Heart left ventricle (tissue), 16 donors: Measurements from ENCODE around the gene ITGAX. TPM values are rescaled to one million over a fixed set of nuclear protein-coding genes. Genes with fewer than 3 reads are reported as not detected.
A peak's percentile ranks its signal among the peaks of the same experiment; 100 is the strongest.
"Not testable (repeated sequence)": the region's sequence is repeated elsewhere in the genome, so short reads cannot be mapped to it uniquely, and the experiment has no call there.

Experiments
- ATAC-seq, 4 donors: fragments of 200-7000 bp; cut with Tn5 transposase; one replicate each; pipeline ENCODE4 v1.9.1; 2020 to 2022; ENCODE audit warnings: moderate library complexity in 4 of 4, mild to moderate bottlenecking in 3 of 4, moderate number of reproducible peaks in 1 of 4
- DNase-seq, 5 donors: peaks; one replicate each; pipeline ENCODE4 v3.0.0-alpha.2; 2020
- H3K27ac ChIP-seq, 12 donors: fragments of 200-600 bp; sonication (generic) in 4 of 12; one replicate each; pipeline versions ENCODE4 v1.5.0 to v1.8.0; 2016 to 2022; ENCODE audit warnings: mild to moderate bottlenecking in 2 of 12
- H3K27me3 ChIP-seq, 9 donors: fragments of 200-600 bp; sonication (generic) in 2 of 9; one replicate each; pipeline versions ENCODE4 v1.5.1 to v1.8.0; 2016 to 2022; ENCODE audit warnings: mild to moderate bottlenecking in 3 of 9
- H3K36me3 ChIP-seq, 9 donors: fragments of 200-600 bp; sonication (generic) in 2 of 9; one replicate each; pipeline versions ENCODE4 v1.5.0 to v1.8.0; 2018 to 2022; ENCODE audit warnings: mild to moderate bottlenecking in 2 of 9
- H3K4me1 ChIP-seq, 12 donors: fragments of 200-600 bp; sonication (generic) in 4 of 12; one replicate each; pipeline versions ENCODE4 v1.5.0 to v1.8.0; 2016 to 2022; ENCODE audit warnings: mild to moderate bottlenecking in 3 of 12
- H3K4me3 ChIP-seq, 12 donors: fragments of 200-600 bp; sonication (generic) in 4 of 12; one replicate each; pipeline versions ENCODE4 v1.5.0 to v1.8.0; 2017 to 2022; ENCODE audit warnings: mild to moderate bottlenecking in 9 of 12, moderate library complexity in 4 of 12
- H3K9me3 ChIP-seq, 12 donors: fragments of 200-600 bp; sonication (generic) in 4 of 12; one replicate each; pipeline versions ENCODE4 v1.5.0 to v1.8.0; 2016 to 2022; ENCODE audit warnings: mild to moderate bottlenecking in 1 of 12
- POLR2A ChIP-seq, 2 donors: fragments of 450-650 bp; IDR thresholded peaks; one replicate each; pipeline ENCODE4 v1.6.1; 2017; ENCODE audit warnings: antibody characterized with exemption in 2 of 2, mild to moderate bottlenecking in 2 of 2, moderate library complexity in 2 of 2
- WGBS, 4 donors: extraction: QIAGEN DNeasy Blood & Tissue Kit in 2 of 4; methylation state at CpG; one replicate each; pipeline versions ENCODE4 v1.1.5 to v1.1.7; 2013 to 2018; 5-methylcytosine and 5-hydroxymethylcytosine counted together
- intact Hi-C, 10 donors: fragments of 100-400 bp; cut with DNase I; formaldehyde crosslinking; loops; one replicate each; pipeline versions ENCODE4 v1.11.1 to v1.14.2; 2022
- long read RNA-seq, 3 donors: library from polyadenylated mRNA; unstranded; transcript quantifications; one replicate each; pipeline ENCODE4 v2.0.0, GENCODE V29; 2020 to 2021
- polyA plus RNA-seq, 2 donors: library from polyadenylated mRNA; stranded (reverse); fragments of 200-250 nt; gene quantifications; one replicate each; pipeline ENCODE4 v1.2.3, GENCODE V29; 2013
- total RNA-seq, 9 donors: library from RNA; depleted of rRNA in 2 of 9; stranded (reverse); fragments of >200 nt in 2 of 9; fragmentation: NEBNext Ultra II Directional in 3 of 9; extraction: Animal tissue kit (Norgen Biotek cat#: 25700) in 3 of 9; gene quantifications; one replicate each; pipeline versions ENCODE4 v1.1.0 to v1.2.4, GENCODE V29; 2016 to 2023
- TF ChIP-seq, protein P1 (sequence below), 12 donors: fragments of 200-600 bp; sonication (generic) in 4 of 12; IDR thresholded peaks; one replicate each; pipeline versions ENCODE4 v1.5.0 to v1.8.0; 2018 to 2022; ENCODE audit warnings: antibody characterized with exemption in 12 of 12, mild to moderate bottlenecking in 5 of 12
- donor health status: ischemic (EF 13 %, LVEDD 7.1; RV severe dilation, severe dysfunction).
- donor health status: healthy with polysubstance abuse.
- donor health status: DM: no; HTN: yes; CAD: no.
- donor health status: DM: no; HTN: no; CAD: no.
- donor health status: ischemic (EF 25% LVEDD 6.9; RV normal size, moderate dysfunction).
- donor health status: ischemic (EF 25% LVEDD 5.7; RV mildly dilated, moderate dysfunction).
- donor health status: healthy.
- donor health status: DM: yes; HTN: yes; CAD: no.
- donor health status: ischemic (EF 35%, LVEDD 5.7; RV mildly dilated, moderate dysfunction).
- donor health status: nonischemic (EF 11% LVEDD 7.7; RV severe dilation, severe dysfunction).
- donor health status: DM: yes; HTN: yes; CAD: no.
- donor health status: PGD.
- donor health status: ischemic (EF 29% LVEDD 5.4; RV normal size, mild dysfunction).
- donor health status: nonischemic (EF 23%, LVEDD 6.1; RV moderate dilation, normal function).

Gene ITGAX
- total RNA-seq = 10 to 100 TPM in 2 of 9 donors, 1 to 10 TPM in 6, under 1 TPM in 1; 0.73 to 52.7 (median 2.0) TPM
- polyA plus RNA-seq = 1 to 10 TPM; 2.0 to 2.2 TPM
- long read RNA-seq, donor 1, partial matches to known transcripts = 0 of 1 reads
- long read RNA-seq, donor 1, other reads (novel, unspliced or antisense) = 1 of 1 reads
- long read RNA-seq, donor 2, partial matches to known transcripts = 1 of 1 reads
- long read RNA-seq, donor 2, other reads (novel, unspliced or antisense) = 0 of 1 reads
- long read RNA-seq, donor 3, partial matches to known transcripts = 1 of 1 reads
- long read RNA-seq, donor 3, other reads (novel, unspliced or antisense) = 0 of 1 reads

DNA sequence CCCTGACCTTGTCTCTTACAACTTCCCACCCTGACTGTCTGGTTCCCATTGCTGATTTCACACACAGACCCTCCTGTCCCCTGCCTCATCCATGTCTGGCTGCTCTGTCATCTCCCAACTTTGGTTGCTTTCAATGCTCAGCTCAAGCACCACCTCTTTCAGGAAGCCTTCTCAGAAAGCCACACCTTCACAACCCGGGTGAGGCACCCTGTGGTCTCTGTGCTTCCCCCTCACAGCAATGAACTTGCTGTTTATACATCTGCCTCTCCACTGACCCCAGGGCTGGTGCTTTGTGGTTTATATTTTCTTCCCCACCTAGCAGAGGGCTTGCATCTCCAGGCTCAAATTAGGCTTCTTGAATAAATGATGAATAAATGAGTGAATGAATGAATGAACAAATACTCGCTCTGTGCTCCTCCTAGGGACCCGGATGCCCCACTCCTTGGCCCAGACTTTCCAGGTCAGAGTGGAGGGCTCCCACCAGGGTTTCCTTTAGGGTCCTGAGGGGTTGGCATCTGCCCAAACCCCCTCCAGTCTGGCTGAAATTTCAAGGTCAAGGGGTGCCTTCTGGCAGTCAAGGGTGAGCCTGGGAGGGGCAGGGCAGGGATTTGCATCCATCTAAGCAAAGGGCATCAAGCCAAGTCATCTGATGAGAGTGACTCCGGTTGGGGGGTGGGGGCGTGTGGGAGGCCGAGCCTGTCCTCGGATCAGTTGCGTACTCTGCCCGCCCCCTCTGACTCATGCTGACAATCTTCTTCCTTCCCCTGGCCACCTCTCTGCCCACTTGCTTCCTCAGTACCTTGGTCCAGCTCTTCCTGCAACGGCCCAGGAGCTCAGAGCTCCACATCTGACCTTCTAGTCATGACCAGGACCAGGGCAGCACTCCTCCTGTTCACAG, at the start of gene ITGAX:
Gene ITGAX, plus strand, starts transcription at position 783 of the 898 bp plus-strand sequence. Its CDS starts 79 bp downstream, at position 862.
- H3K9me3 ChIP-seq = no peaks in the 10 kb centered on the region
- ATAC-seq (peak; percentile 45 to 60 (median 50)), DNase-seq (peak; percentile 48 to 80 (median 64))
- H3K27me3 ChIP-seq = no peaks in the 10 kb centered on the region
- H3K27ac ChIP-seq = peak within 1 kb of the TSS in 2 of 12 donors; percentile 37 to 76
- 30 to 46% (median 35%) methylated on average over 10 of the region's 10 CpGs for WGBS, 4 donors
- peaks cover 0 to 75% (median 6%) of the 10 kb centered on the region in 12 donors for H3K4me1 ChIP-seq
- peak within 1 kb of the TSS in 3 of 12 donors; percentile 17 to 54 (median 24) for H3K4me3 ChIP-seq
- intact Hi-C loops = no loop called here
- H3K36me3 ChIP-seq = no peaks in the 10 kb centered on the region
- TF ChIP-seq, protein P1, sequence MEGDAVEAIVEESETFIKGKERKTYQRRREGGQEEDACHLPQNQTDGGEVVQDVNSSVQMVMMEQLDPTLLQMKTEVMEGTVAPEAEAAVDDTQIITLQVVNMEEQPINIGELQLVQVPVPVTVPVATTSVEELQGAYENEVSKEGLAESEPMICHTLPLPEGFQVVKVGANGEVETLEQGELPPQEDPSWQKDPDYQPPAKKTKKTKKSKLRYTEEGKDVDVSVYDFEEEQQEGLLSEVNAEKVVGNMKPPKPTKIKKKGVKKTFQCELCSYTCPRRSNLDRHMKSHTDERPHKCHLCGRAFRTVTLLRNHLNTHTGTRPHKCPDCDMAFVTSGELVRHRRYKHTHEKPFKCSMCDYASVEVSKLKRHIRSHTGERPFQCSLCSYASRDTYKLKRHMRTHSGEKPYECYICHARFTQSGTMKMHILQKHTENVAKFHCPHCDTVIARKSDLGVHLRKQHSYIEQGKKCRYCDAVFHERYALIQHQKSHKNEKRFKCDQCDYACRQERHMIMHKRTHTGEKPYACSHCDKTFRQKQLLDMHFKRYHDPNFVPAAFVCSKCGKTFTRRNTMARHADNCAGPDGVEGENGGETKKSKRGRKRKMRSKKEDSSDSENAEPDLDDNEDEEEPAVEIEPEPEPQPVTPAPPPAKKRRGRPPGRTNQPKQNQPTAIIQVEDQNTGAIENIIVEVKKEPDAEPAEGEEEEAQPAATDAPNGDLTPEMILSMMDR (IDR thresholded peaks at IDR 0.05) = no peak
- TF ChIP-seq POLR2A (IDR thresholded peaks at IDR 0.05) = no peak

DNA sequence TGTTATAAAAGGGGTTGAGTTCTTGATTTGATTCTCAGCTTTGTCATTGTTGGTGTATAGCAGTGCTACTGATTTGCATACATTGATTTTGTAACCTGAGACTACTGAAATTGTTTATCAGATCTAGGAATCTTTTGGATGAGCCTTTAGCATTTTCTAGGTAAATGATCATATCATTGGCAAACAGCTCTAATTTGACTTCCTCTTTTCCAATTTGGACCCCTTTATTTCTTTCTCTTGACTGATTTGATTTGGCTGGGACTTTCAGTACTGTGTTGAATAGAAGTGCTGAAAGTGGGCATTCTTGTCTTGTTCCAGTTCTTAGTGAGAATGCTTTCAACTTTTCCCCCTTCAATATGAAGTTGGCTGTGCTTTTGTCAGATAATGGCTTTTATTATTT, 49.8 kb upstream of the ITGAX start:
- DNase-seq (no peak), ATAC-seq (no peak)
- no peak overlapping the region for H3K4me3 ChIP-seq
- no peaks in the 10 kb centered on the region for H3K36me3 ChIP-seq
- peaks cover 0 to 15% (median 0%) of the 10 kb centered on the region in 12 donors for H3K4me1 ChIP-seq
- intact Hi-C loops = no loop called here
- no peak overlapping the region for H3K27ac ChIP-seq
- TF ChIP-seq, protein P1 (IDR thresholded peaks at IDR 0.05) = no peak
- TF ChIP-seq POLR2A (IDR thresholded peaks at IDR 0.05) = no peak
- peaks cover 0 to 11% (median 0%) of the 10 kb centered on the region in 12 donors for H3K9me3 ChIP-seq
- H3K27me3 ChIP-seq = peaks cover 0 to 13% (median 0%) of the 10 kb centered on the region in 9 donors

DNA sequence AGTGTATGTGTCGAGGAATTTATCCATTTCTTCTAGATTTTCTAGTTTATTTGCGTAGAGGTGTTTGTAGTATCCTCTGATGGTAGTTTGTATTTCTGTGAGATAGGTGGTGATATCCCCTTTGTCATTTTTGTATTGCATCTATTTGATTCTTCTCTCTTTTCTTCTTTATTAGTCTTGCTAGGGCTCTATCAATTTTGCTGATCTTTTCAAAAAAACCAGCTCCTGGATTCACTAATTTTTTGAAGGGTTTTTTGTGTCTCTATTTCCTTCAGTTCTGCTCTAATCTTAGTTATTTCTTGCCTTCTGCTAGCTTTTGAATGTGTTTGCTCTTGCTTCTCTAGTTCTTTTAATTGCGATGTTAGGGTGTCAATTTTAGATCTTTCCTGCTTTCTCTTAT, 46.6 kb upstream of the ITGAX start:
- 82 to 95% (median 88%) methylated on average over 1 to 3 of the region's 3 CpGs for WGBS, 4 donors
- intact Hi-C loops, H3K36me3 ChIP-seq, H3K27me3 ChIP-seq, H3K4me1 ChIP-seq, ATAC-seq, H3K27ac ChIP-seq, H3K4me3 ChIP-seq, DNase-seq: not testable (repeated sequence)
- H3K9me3 ChIP-seq = peaks cover 0 to 11% (median 0%) of the 10 kb centered on the region in 12 donors

DNA sequence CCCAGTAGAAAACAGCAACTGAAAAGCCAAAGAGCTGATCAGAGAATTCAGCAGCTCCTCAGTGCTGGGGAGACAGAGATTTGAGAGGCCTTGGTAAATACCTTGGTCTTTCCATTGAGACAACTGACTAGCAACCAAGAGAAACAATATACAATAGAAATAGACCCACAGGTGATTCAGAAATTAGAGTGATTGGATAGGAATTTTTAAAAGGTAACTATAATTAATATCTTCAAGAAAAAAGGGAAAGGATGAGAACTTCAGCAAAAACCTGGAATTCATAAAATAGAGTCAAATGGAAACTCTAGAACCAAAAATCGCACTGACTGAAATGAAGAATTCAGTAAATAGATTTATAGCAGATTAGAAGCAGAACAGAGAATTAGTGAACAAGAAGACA, 32.5 kb upstream of the ITGAX start:
- peaks cover 0 to 10% (median 0%) of the 10 kb centered on the region in 9 donors for H3K27me3 ChIP-seq
- H3K36me3 ChIP-seq = peaks cover 0 to 36% (median 0%) of the 10 kb centered on the region in 9 donors
- no peak for DNase-seq
- H3K4me1 ChIP-seq = no peaks in the 10 kb centered on the region
- H3K9me3 ChIP-seq = peaks cover 0 to 36% (median 18%) of the 10 kb centered on the region in 12 donors
- H3K4me3 ChIP-seq = no peak overlapping the region
- TF ChIP-seq, protein P1 (IDR thresholded peaks at IDR 0.05) = no peak
- TF ChIP-seq POLR2A (IDR thresholded peaks at IDR 0.05) = no peak
- 63 to 80% (median 73%) methylated on average over 1 of the region's 1 CpG for WGBS, 4 donors
- intact Hi-C loops = no loop called here
- no peak overlapping the region for H3K27ac ChIP-seq
- ATAC-seq = no peak
